Ovary (tissue), 9 donors: ENCODE results near the gene ISG15. TPM values are rescaled to one million over a fixed set of nuclear protein-coding genes. Genes with fewer than 3 reads are reported as not detected.

ENCODE experiments used
- DNase-seq, 5 donors: peaks; one replicate each; pipeline ENCODE4 v3.0.0-alpha.2; 2019 to 2020
- H3K27ac ChIP-seq, 2 donors: fragments of 200-600 bp; one replicate each; pipeline versions ENCODE4 v1.5.1 to v1.8.0; 2019 to 2022
- H3K27me3 ChIP-seq: fragments of 200-600 bp; one replicate; pipeline ENCODE4 v1.8.0; 2022
- H3K36me3 ChIP-seq: fragments of 200-600 bp; sonication (generic); one replicate; pipeline ENCODE4 v1.5.1; 2019
- H3K4me1 ChIP-seq: one replicate; pipeline ENCODE4 v1.8.1; 2013; ENCODE audit warnings: mild to moderate bottlenecking, moderate library complexity; ENCODE audit not compliant: insufficient read depth
- H3K4me3 ChIP-seq: fragments of 200-600 bp; sonication (generic); one replicate; pipeline ENCODE4 v1.5.1; 2017
- H3K9me3 ChIP-seq, 2 donors: fragments of 200-600 bp in 1 of 2; sonication (generic) in 1 of 2; one replicate each; pipeline versions ENCODE4 v1.5.1 to v1.8.1; 2013 to 2019; ENCODE audit warnings: mild to moderate bottlenecking in 1 of 2, moderate library complexity in 1 of 2
- EP300 ChIP-seq: sonication (generic); formaldehyde crosslinking; IDR thresholded peaks from one replicate; pipeline ENCODE4 v1.6.1; 2017; ENCODE audit warnings: antibody characterized with exemption
- POLR2A ChIP-seq: fragments of 450-650 bp; IDR thresholded peaks from one replicate; pipeline ENCODE4 v1.6.1; 2017; ENCODE audit warnings: antibody characterized with exemption, mild to moderate bottlenecking, moderate library complexity
- WGBS, 3 donors: extraction: QIAGEN DNeasy Blood & Tissue Kit in 1 of 3; methylation state at CpG; one replicate each; pipeline versions ENCODE4 v1.1.5 to v1.1.7; 2013 to 2017; 5-methylcytosine and 5-hydroxymethylcytosine counted together
- intact Hi-C, 4 donors: fragments of 100-400 bp; cut with DNase I; formaldehyde crosslinking; loops; one replicate each; pipeline versions ENCODE4 v1.11.0 to v1.15.1; 2022 to 2023
- polyA plus RNA-seq, 2 donors: library from polyadenylated mRNA; stranded (reverse); fragments of 200-250 nt in 1 of 2; fragments of 350-450 nt in 1 of 2; fragmentation: Illumina TruSeq in 1 of 2; extraction: RNeasy Lipid Tissue Mini Kit (QIAGEN cat#74804) in 1 of 2; gene quantifications; one replicate each; pipeline ENCODE4 v1.2.3, GENCODE V29; 2013 to 2014
- total RNA-seq, 7 donors: library from RNA; depleted of rRNA in 2 of 7; stranded (reverse); fragments of >200 nt in 2 of 7; fragmentation: NEBNext Ultra II Directional in 3 of 7; extraction: Animal tissue kit (Norgen Biotek cat#: 25700) in 3 of 7; gene quantifications; one replicate each; pipeline versions ENCODE4 v1.1.0 to v1.2.4, GENCODE V29; 2016 to 2023
- TF ChIP-seq, protein P1 (sequence below), 3 donors: fragments of 450-650 bp in 2 of 3; fragments of 200-600 bp in 1 of 3; IDR thresholded peaks; one replicate each; pipeline versions ENCODE4 v1.5.1 to v1.8.0; 2016 to 2022; ENCODE audit warnings: antibody characterized with exemption in 3 of 3, mild to moderate bottlenecking in 1 of 3
- donor health status: DM: no; HTN: no; CAD: no; lungs with moderate emphysema.
- donor health status: DM: no; HTN: no; CAD: no.
- donor health status: Bipolar disorder and iron deficiency.
- donor health status: DM: yes; HTN: yes; CAD: no.
- donor health status: DM: no; HTN: no; CAD: no.
- donor health status: DM: yes; HTN: yes; CAD: no.

Gene ISG15
- total and polyA plus RNA-seq, 9 donors = 7.8 to 83.5 (median 14.9) TPM; not detected in 1

DNA sequence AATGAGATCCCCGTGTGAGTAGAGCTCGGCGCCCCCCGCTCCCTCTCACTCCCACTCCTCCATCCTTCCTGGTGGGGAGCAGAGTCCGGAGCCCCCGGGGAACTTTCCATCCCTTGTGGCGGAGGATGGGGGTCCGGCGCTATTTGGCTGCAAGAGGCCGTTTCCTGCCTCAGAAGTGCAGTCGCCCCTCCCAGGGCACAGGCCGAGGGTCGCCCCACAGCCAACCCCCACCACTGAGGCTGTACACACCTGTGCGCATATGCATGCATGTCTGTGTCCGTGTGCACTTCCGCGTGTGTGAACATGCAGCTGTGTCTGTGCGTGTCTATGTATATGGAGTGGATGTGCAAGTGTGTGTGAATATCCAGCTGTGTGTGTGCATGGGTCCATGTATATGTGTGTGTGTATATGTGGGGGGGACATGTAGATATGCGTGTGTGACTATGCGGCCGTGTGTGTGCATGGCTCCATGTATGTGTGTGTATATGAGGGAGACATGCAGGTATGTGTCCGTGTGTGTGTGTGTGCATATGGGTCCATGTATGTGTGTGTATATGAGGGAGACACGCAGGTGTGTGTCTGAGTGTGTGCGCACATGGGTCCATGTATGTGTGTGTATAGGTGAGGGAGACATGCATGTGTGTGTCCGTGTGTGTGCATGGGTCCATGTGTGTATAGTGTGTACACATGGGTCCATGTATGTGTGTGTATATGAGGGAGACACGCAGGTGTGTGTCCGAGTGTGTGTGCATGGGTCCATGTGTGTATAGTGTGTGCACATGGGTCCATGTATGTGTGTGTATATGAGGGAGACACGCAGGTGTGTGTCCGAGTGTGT, 38.9 kb downstream of the ISG15 start:
- WGBS, 3 donors = 94 to 95% (median 94%) methylated on average over 29 of the region's 29 CpGs
- no peaks in the 10 kb centered on the region for H3K4me1 ChIP-seq
- TF ChIP-seq, protein P1, sequence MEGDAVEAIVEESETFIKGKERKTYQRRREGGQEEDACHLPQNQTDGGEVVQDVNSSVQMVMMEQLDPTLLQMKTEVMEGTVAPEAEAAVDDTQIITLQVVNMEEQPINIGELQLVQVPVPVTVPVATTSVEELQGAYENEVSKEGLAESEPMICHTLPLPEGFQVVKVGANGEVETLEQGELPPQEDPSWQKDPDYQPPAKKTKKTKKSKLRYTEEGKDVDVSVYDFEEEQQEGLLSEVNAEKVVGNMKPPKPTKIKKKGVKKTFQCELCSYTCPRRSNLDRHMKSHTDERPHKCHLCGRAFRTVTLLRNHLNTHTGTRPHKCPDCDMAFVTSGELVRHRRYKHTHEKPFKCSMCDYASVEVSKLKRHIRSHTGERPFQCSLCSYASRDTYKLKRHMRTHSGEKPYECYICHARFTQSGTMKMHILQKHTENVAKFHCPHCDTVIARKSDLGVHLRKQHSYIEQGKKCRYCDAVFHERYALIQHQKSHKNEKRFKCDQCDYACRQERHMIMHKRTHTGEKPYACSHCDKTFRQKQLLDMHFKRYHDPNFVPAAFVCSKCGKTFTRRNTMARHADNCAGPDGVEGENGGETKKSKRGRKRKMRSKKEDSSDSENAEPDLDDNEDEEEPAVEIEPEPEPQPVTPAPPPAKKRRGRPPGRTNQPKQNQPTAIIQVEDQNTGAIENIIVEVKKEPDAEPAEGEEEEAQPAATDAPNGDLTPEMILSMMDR (IDR thresholded peaks at IDR 0.05) = no peak
- TF ChIP-seq POLR2A = no peak
- TF ChIP-seq EP300 = no peak
- H3K27me3 ChIP-seq = no peaks in the 10 kb centered on the region
- no peaks in the 10 kb centered on the region for H3K36me3 ChIP-seq
- H3K4me3 ChIP-seq = no peak overlapping the region
- intact Hi-C loops = no loop called here
- DNase-seq = no peak
- no peak overlapping the region for H3K27ac ChIP-seq
- no peaks in the 10 kb centered on the region for H3K9me3 ChIP-seq

- Histone ChIP-seq H3K27ac (no peak overlapping the region), H3K4me3 (no peak overlapping the region), H3K9me3 (no peaks in the 10 kb centered on the region), H3K36me3 (no peaks in the 10 kb centered on the region), H3K27me3 (no peaks in the 10 kb centered on the region), H3K4me1 (no peaks in the 10 kb centered on the region)
- DNase-seq = no peak
- 89 to 94% (median 89%) methylated on average over 15 of the region's 15 CpGs for WGBS, 3 donors
- intact Hi-C loops = no loop called here
- TF ChIP-seq EP300 = no peak
- TF ChIP-seq, protein P1 (IDR thresholded peaks at IDR 0.05) = no peak
- no peak for TF ChIP-seq POLR2A
Observed at GRCh38 chr1:1053022-1053421, 39.7 kb downstream of the ISG15 start.

DNA sequence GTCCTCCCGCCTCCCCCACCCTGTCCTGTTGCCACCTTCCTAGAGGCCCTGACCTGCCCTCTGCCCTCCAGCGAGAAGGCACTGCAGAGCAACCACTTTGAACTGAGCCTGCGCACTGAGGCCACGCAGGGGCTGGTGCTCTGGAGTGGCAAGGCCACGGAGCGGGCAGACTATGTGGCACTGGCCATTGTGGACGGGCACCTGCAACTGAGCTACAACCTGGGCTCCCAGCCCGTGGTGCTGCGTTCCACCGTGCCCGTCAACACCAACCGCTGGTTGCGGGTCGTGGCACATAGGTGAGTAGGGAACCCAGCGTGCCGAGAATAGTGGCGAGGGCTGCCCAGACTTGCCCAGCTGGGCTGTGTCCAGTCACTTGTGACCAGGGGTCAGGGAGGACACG, 40.4 kb downstream of the ISG15 start:
- TF ChIP-seq, protein P1 (IDR thresholded peaks at IDR 0.05) = no peak
- TF ChIP-seq POLR2A = no peak
- TF ChIP-seq EP300 = no peak
- Histone ChIP-seq H3K36me3 (no peaks in the 10 kb centered on the region), H3K4me3 (no peak overlapping the region), H3K9me3 (no peaks in the 10 kb centered on the region), H3K4me1 (peaks cover 1% of the 10 kb centered on the region), H3K27ac (no peak overlapping the region), H3K27me3 (no peaks in the 10 kb centered on the region)
- intact Hi-C loops = no loop called here
- WGBS, 3 donors = 93 to 94% (median 93%) methylated on average over 18 of the region's 18 CpGs
- no peak for DNase-seq

GRCh38 chr1:1054099-1054700, 40.9 kb downstream of the ISG15 start:
- intact Hi-C loops = no loop called here
- Histone ChIP-seq H3K9me3 (no peaks in the 10 kb centered on the region), H3K27ac (no peak overlapping the region), H3K4me3 (no peak overlapping the region), H3K36me3 (no peaks in the 10 kb centered on the region), H3K27me3 (no peaks in the 10 kb centered on the region), H3K4me1 (peaks cover 1% of the 10 kb centered on the region)
- DNase-seq = no peak
- 88 to 89% (median 88%) methylated on average over 16 to 18 of the region's 18 CpGs for WGBS, 3 donors
- TF ChIP-seq, protein P1 (IDR thresholded peaks at IDR 0.05) = no peak
- TF ChIP-seq POLR2A (no peak), EP300 (no peak)
